Upper lobe of left lung (tissue), 6 donors: Measurements from ENCODE around the gene TANGO2. TPM values are rescaled to one million over a fixed set of nuclear protein-coding genes. Genes with fewer than 3 reads are reported as not detected.

ENCODE experiments used
- ATAC-seq, 2 donors: fragments of 200-7000 bp; cut with Tn5 transposase; one replicate each; pipeline ENCODE4 v1.9.1; 2022; ENCODE audit warnings: mild to moderate bottlenecking in 2 of 2, moderate library complexity in 2 of 2; ENCODE audit not compliant: low FRiP score in 2 of 2
- DNase-seq, 2 donors: peaks; one replicate each; pipeline ENCODE4 v3.0.0-alpha.2; 2019 to 2020
- H3K27ac ChIP-seq, 4 donors: fragments of 200-600 bp; sonication (generic); one replicate each; pipeline ENCODE4 v1.5.1; 2016 to 2019
- H3K27me3 ChIP-seq, 4 donors: fragments of 200-600 bp; sonication (generic); one replicate each; pipeline ENCODE4 v1.5.1; 2017 to 2019
- H3K36me3 ChIP-seq, 4 donors: fragments of 200-600 bp; sonication (generic); one replicate each; pipeline ENCODE4 v1.5.1; 2016 to 2019
- H3K4me1 ChIP-seq, 4 donors: fragments of 200-600 bp; sonication (generic); one replicate each; pipeline ENCODE4 v1.5.1; 2018 to 2019
- H3K4me3 ChIP-seq, 4 donors: fragments of 200-600 bp; sonication (generic); one replicate each; pipeline ENCODE4 v1.5.1; 2017 to 2019; ENCODE audit warnings: mild to moderate bottlenecking in 2 of 4, moderate library complexity in 1 of 4
- H3K9me3 ChIP-seq, 4 donors: fragments of 200-600 bp; sonication (generic); one replicate each; pipeline ENCODE4 v1.5.1; 2018 to 2019
- EP300 ChIP-seq, 4 donors: sonication (generic); formaldehyde crosslinking; IDR thresholded peaks; one replicate each; pipeline ENCODE4 v1.5.1; 2017; ENCODE audit warnings: antibody characterized with exemption in 4 of 4, control low read depth in 2 of 4
- POLR2A ChIP-seq, 4 donors: fragments of 450-650 bp; IDR thresholded peaks; one replicate each; pipeline ENCODE4 v1.5.1; 2016 to 2017; ENCODE audit warnings: antibody characterized with exemption in 4 of 4, mild to moderate bottlenecking in 2 of 4
- POLR2AphosphoS5 ChIP-seq, 2 donors: sonication (generic); formaldehyde crosslinking; IDR thresholded peaks; one replicate each; pipeline ENCODE4 v1.5.1; 2017; ENCODE audit warnings: antibody characterized with exemption in 2 of 2
- WGBS, 2 donors: methylation state at CpG; one replicate each; pipeline ENCODE4 v1.1.5; 2017 to 2018; 5-methylcytosine and 5-hydroxymethylcytosine counted together
- small RNA-seq, 4 donors: library from RNA; depleted of rRNA; stranded (forward); fragments of <200 nt; gene quantifications; one replicate each; pipeline ENCODE3, GENCODE V24; 2016
- total RNA-seq, 6 donors: library from RNA; depleted of rRNA in 4 of 6; stranded (reverse); fragments of >200 nt in 4 of 6; gene quantifications; one replicate each; pipeline versions ENCODE4 v1.1.0 to v1.2.1, GENCODE V29; 2016 to 2021
- TF ChIP-seq, protein P1 (sequence below), 6 experiments: fragments of 450-650 bp in 4 of 6; fragments of 200-600 bp in 2 of 6; sonication (generic) in 2 of 6; IDR thresholded peaks; one replicate each; pipeline ENCODE4 v1.5.1; 2016 to 2019; ENCODE audit warnings: antibody characterized with exemption in 6 of 6
- donor health status: DM: no; HTN: no; CAD: no; lungs with moderate emphysema.
- donor health status: DM: no; HTN: yes; CAD: no; lungs with severe emphysema.

TANGO2 gene
- total RNA-seq, 6 donors from 2014 or later: 33.9 to 94.3 (median 55.0) TPM

DNA sequence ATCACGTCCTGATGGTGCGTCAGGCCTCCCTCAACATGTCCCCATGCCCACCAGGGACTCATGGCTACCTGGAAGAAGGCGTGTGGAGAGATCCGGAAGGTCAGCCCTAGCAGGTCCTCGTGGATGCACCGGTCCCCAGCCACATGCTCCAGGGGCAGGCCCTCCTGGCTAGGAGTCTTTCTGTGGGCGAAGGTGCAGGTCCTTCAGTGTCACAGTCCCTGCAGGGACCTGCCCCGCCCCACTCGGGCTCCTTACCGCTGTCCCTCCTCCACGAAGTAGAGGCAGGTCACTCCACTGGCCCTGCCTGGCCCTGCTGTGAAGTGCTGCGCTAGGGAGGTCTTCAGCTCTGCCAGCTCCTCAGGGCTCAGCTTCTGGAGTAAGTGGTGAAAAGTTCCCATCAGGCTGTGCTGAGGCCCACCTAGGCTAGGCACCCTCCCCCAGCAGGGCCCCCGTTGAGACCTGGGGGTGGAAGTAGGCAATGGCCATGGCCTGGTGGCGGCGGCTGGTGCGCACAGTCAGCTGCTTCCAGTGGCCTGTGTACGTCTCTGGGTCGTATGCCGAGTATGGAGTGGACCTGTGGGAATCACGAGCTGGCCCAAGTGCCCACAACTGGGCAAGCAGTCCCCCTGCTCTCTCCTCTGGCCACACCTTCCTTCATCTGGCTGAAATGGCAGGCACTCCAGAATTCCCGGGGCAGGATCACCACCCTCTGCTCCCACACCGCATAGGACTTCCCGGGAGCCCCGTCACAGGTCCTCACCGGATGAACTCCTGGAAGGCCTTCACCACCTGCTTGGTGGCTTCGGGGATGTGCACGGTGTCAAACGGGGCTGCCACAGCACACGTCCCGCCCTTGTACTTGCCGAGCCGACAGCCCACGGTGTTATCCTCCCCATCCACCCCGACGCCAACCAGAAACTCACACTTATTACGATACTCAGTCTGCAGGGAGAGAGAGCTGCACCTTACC lies 93.9 kb downstream of the TANGO2 start:
- TF ChIP-seq POLR2A (IDR thresholded peaks at IDR 0.05): no peak
- TF ChIP-seq POLR2AphosphoS5 (IDR thresholded peaks at IDR 0.05): no peak
- TF ChIP-seq, protein P1, sequence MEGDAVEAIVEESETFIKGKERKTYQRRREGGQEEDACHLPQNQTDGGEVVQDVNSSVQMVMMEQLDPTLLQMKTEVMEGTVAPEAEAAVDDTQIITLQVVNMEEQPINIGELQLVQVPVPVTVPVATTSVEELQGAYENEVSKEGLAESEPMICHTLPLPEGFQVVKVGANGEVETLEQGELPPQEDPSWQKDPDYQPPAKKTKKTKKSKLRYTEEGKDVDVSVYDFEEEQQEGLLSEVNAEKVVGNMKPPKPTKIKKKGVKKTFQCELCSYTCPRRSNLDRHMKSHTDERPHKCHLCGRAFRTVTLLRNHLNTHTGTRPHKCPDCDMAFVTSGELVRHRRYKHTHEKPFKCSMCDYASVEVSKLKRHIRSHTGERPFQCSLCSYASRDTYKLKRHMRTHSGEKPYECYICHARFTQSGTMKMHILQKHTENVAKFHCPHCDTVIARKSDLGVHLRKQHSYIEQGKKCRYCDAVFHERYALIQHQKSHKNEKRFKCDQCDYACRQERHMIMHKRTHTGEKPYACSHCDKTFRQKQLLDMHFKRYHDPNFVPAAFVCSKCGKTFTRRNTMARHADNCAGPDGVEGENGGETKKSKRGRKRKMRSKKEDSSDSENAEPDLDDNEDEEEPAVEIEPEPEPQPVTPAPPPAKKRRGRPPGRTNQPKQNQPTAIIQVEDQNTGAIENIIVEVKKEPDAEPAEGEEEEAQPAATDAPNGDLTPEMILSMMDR (IDR thresholded peaks at IDR 0.05): no peak
- no peak for TF ChIP-seq EP300 (IDR thresholded peaks at IDR 0.05)
- DNase-seq (peak in 1 of 2 donors; percentile 84), ATAC-seq (no peak)
- Histone ChIP-seq H3K36me3 (peaks cover 10 to 70% (median 45%) of the 10 kb centered on the region in 4 donors), H3K27me3 (no peaks in the 10 kb centered on the region), H3K9me3 (no peaks in the 10 kb centered on the region), H3K4me1 (peaks cover 24 to 35% (median 32%) of the 10 kb centered on the region in 4 donors), H3K27ac (no peak overlapping the region), H3K4me3 (no peak overlapping the region)
- WGBS, 2 donors: 86 to 93% methylated on average over 20 to 36 of the region's 36 CpGs

GRCh38 chr22:20115691-20116375 lies 94.9 kb downstream of the TANGO2 start, which contains the start of gene RANBP1:
Gene RANBP1, plus strand, starts transcription at chr22:20116104. Its CDS starts 81 bp downstream, at chr22:20116185.
- TF ChIP-seq, protein P1 (IDR thresholded peaks at IDR 0.05): no peak
- Histone ChIP-seq H3K27me3 (no peaks in the 10 kb centered on the region), H3K4me3 (peak within 1 kb of the TSS; percentile 58 to 98 (median 90)), H3K27ac (peak within 1 kb of the TSS; percentile 84 to 91 (median 87)), H3K36me3 (peaks cover 9 to 70% (median 45%) of the 10 kb centered on the region in 4 donors), H3K4me1 (peaks cover 24 to 36% (median 34%) of the 10 kb centered on the region in 4 donors), H3K9me3 (no peaks in the 10 kb centered on the region)
- DNase-seq (peak in 1 of 2 donors; percentile 41), ATAC-seq (no peak)
- WGBS, 2 donors: 71 to 81% methylated on average over 8 to 30 of the region's 30 CpGs

- TF ChIP-seq, protein P1 (IDR thresholded peaks at IDR 0.05): no peak
- no peak for TF ChIP-seq POLR2AphosphoS5 (IDR thresholded peaks at IDR 0.05)
- TF ChIP-seq POLR2A (IDR thresholded peaks at IDR 0.05): no peak
- no peak for TF ChIP-seq EP300 (IDR thresholded peaks at IDR 0.05)
- Histone ChIP-seq H3K9me3 (no peaks in the 10 kb centered on the region), H3K36me3 (peaks cover 9 to 70% (median 46%) of the 10 kb centered on the region in 4 donors), H3K4me1 (peaks cover 24 to 36% (median 34%) of the 10 kb centered on the region in 4 donors), H3K27me3 (no peaks in the 10 kb centered on the region), H3K4me3 (peak overlapping the region; percentile 58 to 98 (median 90)), H3K27ac (peak overlapping the region; percentile 84 to 91 (median 87))
- ATAC-seq: peak; percentile 1
- DNase-seq: peak in 1 of 2 donors; percentile 84
- WGBS, 2 donors: 0 to 12% methylated on average over 16 to 19 of the region's 27 CpGs
Observed at GRCh38 chr22:20116376-20116950, 95.6 kb downstream of the TANGO2 start.

Small RNA genes within 50 kb of the gene (small RNA-seq; reads per million reads assigned to genes)
- gene MIR185 (6.2 to 16.3 (median 7.7) reads per million in 4 donors), gene MIR6816 (0 to 0.33 (median 0.10) reads per million in 4 donors), gene RF00017 (0 reads per million in 4 donors)

Other genes starting within 250 kb of the TANGO2 start
- gene GNB1L, start 166.2 kb upstream of the TANGO2 start, total RNA-seq: 10 to 100 TPM in 1 of 6 donors, 1 to 10 TPM in 4, under 1 TPM in 1; 0.78 to 11.1 (median 6.8) TPM
- gene RTL10, start 166.2 kb upstream of the TANGO2 start, total RNA-seq: 10 to 100 TPM; 16.4 to 27.4 (median 24.1) TPM
- gene COMT, start 79.3 kb upstream of the TANGO2 start, total RNA-seq: 100 to 1,000 TPM; 136 to 475 (median 272) TPM
- 10 to 100 TPM; 29.6 to 78.6 (median 49.3) TPM for gene TXNRD2, start 79.3 kb upstream of the TANGO2 start, total RNA-seq
- 10 to 100 TPM; 18.5 to 54.5 (median 22.8) TPM for gene ARVCF, start 4.3 kb upstream of the TANGO2 start, total RNA-seq
- 10 to 100 TPM; 27.7 to 95.3 (median 33.1) TPM for gene DGCR8, start 59.1 kb downstream of the TANGO2 start, total RNA-seq
- gene RANBP1, start 95.0 kb downstream of the TANGO2 start, total RNA-seq: 100 to 1,000 TPM in 2 of 6 donors, 10 to 100 TPM in 4; 55.3 to 154 (median 87.8) TPM
- 100 to 1,000 TPM in 1 of 6 donors, 10 to 100 TPM in 5; 30.3 to 146 (median 61.9) TPM for gene TRMT2A, start 96.1 kb downstream of the TANGO2 start, total RNA-seq
- 10 to 100 TPM; 19.5 to 87.1 (median 63.9) TPM for gene ZDHHC8, start 110.7 kb downstream of the TANGO2 start, total RNA-seq
- gene CCDC188, start 129.9 kb downstream of the TANGO2 start, total RNA-seq: 1 to 10 TPM in 3 of 6 donors, under 1 TPM in 3; 0.46 to 2.1 (median 1.2) TPM
- gene RTN4R, start 247.2 kb downstream of the TANGO2 start, total RNA-seq: 10 to 100 TPM in 2 of 6 donors, 1 to 10 TPM in 4; 2.6 to 13.0 (median 9.0) TPM